Fibroblast of skin of left biceps (primary cell): ENCODE results near the gene RBKS.

Experiments used
- DNase-seq, 2 experiments: peaks; one replicate each; pipeline ENCODE4 v3.0.0-alpha.2; 2013; ENCODE audit warnings: low read depth in 2 of 2

Gene RBKS

DNA sequence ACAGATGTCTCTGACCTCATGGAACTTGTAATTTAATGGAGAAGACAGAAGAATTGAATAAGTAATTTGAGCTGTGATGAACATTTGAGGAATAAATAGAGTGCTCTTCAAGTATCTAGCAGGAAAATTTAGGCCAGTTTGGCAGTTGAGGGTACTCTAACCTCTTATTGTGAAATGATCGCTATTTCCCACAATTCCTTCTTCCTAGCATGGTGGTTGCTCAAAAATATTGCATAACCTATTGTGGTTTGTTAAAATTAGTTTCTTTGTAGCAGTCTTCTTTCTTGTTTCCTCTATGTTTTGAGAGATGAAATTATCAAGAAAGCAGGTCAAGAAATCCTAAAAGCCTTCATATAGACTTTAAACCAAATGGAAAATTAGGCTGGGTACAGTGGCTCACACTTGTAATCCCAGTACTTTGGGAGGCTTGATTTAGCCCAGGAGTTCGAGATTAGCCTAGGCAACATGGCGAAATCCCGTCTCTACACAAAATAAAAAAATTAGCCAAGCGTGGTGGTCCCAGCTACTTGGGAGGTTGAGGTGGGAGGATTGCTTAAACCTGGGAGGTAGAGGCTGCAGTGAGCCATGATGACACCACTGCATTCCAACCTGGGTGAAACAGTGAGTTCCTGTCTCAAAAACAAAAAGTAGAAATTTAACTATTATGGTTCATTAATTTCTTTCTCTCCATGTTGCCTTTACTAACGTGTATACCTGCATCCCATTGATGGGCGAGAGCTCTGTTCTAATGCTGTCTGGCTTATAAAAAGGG is 58.7 kb downstream of the RBKS start:
- no peak for DNase-seq

GRCh38 chr2:27830656-27831055 is 59.5 kb downstream of the RBKS start:
- no peak for DNase-seq

DNA sequence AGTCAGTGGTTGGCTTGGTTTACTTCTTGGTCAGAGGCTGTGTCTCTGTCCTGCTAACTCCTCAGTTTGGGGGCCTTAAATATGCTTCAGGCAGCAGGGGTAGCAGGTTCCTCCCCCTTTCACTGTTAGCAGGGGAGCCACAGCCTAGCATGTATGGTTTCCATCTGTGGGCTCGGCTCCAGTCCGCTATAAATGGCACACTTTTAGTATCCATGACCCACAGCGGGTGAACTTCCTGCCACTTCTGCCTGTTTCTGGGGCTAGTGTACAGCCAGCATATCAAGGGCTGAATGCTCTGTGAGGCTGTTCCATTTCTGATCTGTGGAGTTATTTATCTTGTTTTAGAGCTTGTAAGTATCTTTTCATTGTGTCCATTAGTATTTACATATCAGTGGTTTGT is 60.4 kb downstream of the RBKS start:
- no peak for DNase-seq

DNA sequence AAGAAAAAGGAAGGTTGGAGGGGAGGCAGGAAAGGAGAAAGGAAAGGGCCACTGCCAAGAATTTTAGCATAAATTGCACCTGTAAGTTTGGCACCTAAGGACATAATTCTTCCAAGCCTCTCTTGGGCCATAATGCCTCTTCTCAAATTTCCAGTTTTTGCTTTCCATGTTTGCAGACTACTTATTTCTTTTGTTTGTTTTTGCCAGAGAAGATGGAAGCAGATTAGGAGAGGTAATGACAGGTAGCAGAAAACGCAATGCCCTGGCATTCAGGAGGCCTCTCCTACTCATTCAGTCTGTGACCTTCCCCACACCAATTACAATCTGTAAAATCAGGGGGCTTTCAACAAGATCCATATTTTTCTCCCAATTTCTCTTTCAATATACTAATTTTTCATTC is 61.9 kb downstream of the RBKS start:
- no peak for DNase-seq

DNA sequence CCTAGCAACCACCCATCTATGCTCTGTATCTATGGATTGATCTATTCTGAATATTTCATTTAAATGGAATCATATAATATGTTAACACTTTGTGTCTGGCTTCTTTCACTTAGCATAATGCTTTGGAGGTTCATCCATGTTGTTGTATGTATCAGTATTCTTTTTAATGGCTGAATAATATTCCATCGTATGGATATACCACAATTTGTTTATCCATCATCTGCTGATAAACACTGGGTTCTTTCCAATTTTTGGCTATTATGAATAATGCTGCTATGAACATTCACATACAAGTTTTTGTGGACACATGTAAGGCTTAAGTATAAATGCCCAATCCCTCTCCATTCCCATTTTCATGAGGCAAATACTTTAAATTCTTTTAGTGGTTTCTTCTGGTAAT is 65.8 kb downstream of the RBKS start:
- no peak for DNase-seq

GRCh38 chr2:27823569-27823968 is 66.6 kb downstream of the RBKS start:
- DNase-seq, result no peak

GRCh38 chr2:27823135-27823534 is 67.1 kb downstream of the RBKS start:
- no peak for DNase-seq

- DNase-seq, result no peak
These were observed 68.1 kb downstream of the RBKS start for GRCh38 chr2:27822049-27822448.

DNA sequence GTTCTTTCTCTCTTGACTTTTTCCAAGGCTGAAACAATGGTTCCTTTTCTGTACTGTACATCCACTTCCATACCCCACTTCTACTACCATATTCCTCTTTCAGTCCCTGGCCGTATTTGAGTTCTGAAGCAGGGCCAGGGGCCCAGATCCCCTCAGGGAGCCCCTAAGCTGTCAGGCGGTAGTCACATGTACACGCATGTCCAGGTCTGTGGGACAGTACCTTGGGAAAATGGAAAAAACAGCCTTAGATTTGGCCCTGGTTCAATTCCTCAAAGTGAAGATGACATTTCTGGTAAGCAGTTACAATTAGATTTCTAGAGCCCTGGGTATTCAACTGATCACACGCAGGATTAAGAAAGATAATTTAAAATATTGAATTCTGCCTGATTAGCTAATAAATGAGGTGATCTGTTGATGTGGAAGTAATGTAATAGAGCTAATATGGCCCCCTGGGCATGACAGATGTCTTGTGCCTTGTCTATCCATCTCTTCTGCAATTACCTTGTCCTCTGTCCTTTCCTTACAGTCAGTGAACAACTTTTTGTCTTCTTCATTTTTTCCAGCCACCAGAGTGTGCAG is 74.2 kb downstream of the RBKS start:
- no peak for DNase-seq

GRCh38 chr2:27814758-27815157 is 75.4 kb downstream of the RBKS start:
- no peak for DNase-seq

- no peak for DNase-seq
These were observed 78.4 kb downstream of the RBKS start for GRCh38 chr2:27811768-27812167.

DNA sequence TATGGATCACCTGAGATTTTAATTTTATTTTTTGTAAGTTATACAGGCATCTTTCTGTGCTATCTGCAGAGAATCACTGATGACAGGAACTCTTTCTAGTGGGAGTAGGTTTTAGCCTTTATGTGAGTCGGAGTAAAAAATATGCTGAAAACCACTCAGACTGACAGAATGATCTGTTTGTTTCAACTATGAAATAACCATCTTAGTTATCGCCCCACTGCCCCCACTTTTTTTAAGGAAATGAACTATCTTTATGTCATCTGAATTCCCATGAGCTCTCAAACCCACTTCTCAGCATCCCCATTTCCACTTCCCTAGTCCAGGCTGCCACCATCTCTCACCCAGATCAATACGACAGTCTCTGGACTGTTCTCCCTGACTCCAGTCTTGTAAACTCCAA is 79.7 kb downstream of the RBKS start:
- no peak for DNase-seq

DNA sequence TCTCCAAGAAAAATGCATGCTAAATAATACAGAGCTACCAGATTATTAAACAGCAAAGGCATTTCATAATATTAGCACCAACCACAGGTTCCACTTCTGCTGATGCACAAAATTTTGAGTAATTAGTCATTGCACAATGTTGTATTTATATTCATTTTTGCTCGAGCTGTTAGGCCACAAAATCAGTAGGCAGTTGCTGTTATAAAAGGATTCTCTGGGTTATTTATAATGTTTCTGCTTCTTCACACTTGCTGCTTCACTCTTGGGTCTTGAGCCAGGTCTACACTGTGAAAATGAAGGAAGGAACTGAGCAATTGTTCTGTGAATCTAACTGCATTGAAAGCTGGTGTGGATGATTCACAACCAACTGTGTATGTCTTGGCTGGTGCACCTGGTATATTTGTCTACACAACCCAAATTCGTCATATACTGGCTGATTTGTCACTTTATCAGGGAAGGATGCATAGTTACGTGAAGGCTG is 80.4 kb downstream of the RBKS start:
- DNase-seq, result peak; percentile 65 to 76

DNA sequence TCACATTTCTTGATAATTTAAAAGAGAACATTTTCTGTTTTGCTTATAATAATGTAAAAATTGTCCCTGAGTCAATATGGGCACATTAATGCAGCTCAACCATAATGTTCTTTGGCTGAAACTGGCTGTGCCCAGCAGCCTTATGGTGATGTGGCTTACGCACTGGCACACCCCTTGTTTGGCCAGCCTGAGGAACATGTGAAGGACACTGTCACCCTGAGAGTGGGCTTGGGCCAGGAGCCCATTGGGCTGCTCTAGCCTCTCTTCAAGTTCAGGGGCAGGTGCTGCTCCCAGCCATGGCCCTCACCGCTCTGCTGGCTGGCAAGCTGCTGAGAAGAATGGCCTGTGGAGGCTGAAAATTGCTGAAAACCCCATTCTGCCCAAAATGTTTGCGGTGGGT is 81.2 kb downstream of the RBKS start:
- no peak for DNase-seq

DNA sequence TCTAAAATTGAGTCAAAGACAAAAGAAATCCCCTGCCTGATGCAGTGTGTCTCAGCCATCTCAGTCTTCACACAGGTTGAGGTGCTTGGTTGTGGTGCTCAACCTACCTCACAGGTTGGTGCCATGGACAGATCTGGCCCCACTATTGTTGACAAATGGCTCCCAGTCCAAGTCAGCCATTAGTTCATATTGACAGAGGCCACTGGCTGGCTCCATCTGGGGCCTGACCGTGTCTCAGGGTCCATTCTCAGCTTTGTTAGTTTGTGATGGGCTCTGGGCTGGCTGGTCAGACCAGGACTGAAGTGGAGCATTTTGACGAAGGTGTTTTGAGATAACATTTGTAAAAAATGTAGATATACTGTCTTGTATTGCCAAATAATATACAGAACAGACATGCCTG is 81.8 kb downstream of the RBKS start:
- DNase-seq, result no peak

GRCh38 chr2:27807476-27807875 is 82.7 kb downstream of the RBKS start:
- no peak for DNase-seq

GRCh38 chr2:27806311-27807059 is 83.7 kb downstream of the RBKS start:
- DNase-seq, result no peak

GRCh38 chr2:27805180-27805579 is 85.0 kb downstream of the RBKS start:
- DNase-seq, result no peak

DNA sequence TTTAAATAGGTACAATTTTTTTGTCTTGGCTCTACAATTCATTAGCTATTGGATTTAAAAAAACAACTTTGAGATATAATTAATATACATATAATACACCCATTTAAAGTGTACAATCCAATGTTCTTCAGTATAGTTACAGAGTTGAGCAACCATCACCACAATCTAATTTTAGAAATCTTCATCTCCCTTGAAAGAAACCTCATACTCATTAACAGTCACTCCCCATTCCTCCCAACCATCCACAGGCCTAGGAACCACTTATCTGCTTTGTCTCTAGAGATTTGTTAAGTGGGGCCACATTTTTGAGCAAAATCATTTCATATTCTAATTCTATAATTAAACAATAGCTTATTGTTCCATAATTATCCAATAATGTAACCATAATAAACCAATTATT is 86.0 kb downstream of the RBKS start:
- peak in 1 of 2 experiments; percentile 33 for DNase-seq

GRCh38 chr2:27803046-27803445 is 87.1 kb downstream of the RBKS start:
- DNase-seq, result no peak

GRCh38 chr2:27802547-27802946 is 87.6 kb downstream of the RBKS start:
- DNase-seq, result no peak

DNA sequence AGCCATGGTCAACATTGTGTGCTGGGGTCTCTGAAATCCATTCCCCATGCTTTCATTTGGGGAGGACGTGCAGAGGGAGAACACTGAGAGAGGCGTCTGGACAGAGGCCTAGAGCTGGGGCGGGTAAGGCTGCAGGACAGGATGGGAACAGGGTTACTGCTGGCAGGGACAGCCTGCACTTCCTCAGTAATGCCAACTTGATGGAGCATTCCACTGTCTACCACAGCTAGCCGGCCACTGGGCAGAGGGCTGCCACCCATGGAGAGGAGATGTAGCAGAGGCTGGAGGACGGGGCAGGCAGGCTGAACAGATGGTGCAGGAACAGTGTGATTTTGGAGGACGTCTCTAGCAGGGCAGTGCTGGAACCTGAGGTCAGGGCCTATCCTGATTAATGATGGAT is 89.3 kb downstream of the RBKS start:
- DNase-seq, result no peak

DNA sequence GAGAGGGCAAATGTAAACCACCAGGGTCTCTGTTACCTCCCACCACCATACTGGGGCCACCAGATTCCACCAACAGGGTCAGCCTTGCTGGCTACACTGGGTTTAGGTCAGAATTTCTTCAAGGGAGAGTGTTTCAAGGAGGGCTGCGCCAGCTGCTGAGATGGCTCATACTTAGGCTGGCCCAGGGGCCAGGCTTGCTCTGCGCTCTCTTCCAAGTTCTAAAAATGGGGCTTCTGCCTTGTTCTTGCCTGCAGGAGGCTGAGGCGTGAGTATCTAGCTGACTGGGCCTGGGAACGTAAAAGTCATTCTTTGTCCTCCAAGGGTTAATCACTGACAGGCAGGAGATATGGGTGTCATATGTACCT is 90.6 kb downstream of the RBKS start:
- no peak for DNase-seq
